PC-3 (cell line): ENCODE measurements around the gene TMEFF1. TPM values are rescaled to one million over a fixed set of nuclear protein-coding genes. Genes with fewer than 3 reads are reported as not detected.

ENCODE experiments used
- ATAC-seq: fragments of 200-7000 bp; cut with Tn5 transposase; 2 replicates; pipeline ENCODE4 v1.9.1; 2020; ENCODE audit warnings: mild to moderate bottlenecking, moderate library complexity
- BruUV-seq: library from RNA; stranded (reverse); fragments of 400-500 nt; replicated peaks from 2 replicates; lab custom pipeline; 2021; lab: Mats Ljungman, UMichigan
- CTCF ChIA-PET: fragments of 300-600 bp; sonication (Branson Sonifier 250); formaldehyde crosslinking; loops from one replicate; lab custom pipeline; 2022; ENCODE audit warnings: antibody characterized with exemption; lab: Charles Lee
- POLR2A ChIA-PET: fragments of 300-600 bp; sonication (Branson Sonifier 250); formaldehyde crosslinking; loops from one replicate; lab custom pipeline; 2022; ENCODE audit warnings: antibody characterized with exemption; ENCODE audit not compliant: unreplicated experiment; lab: Charles Lee
- DNase-seq: peaks from one replicate; pipeline ENCODE4 v3.0.0-alpha.2; 2015
- H2AFZ ChIP-seq: fragments of 300-600 bp; sonication (generic); 2 replicates; pipeline ENCODE4 v1.6.0; 2016; ENCODE audit warnings: antibody characterized with exemption, low read length
- H3F3A ChIP-seq: fragments of 300-600 bp; sonication (generic); one replicate; pipeline ENCODE4 v1.6.0; 2017; ENCODE audit warnings: antibody characterized with exemption, low read length, control low read depth, mild to moderate bottlenecking; ENCODE audit not compliant: unreplicated experiment
- H3K27ac ChIP-seq: fragments of 300-600 bp; sonication (generic); 2 replicates; pipeline ENCODE4 v1.5.1; 2016; ENCODE audit warnings: mild to moderate bottlenecking, low read length
- H3K27me3 ChIP-seq: fragments of 300-600 bp; sonication (generic); 2 replicates; pipeline ENCODE4 v1.6.1; 2016; ENCODE audit warnings: low read length, mixed read lengths
- H3K36me3 ChIP-seq: fragments of 300-600 bp; sonication (generic); 2 replicates; pipeline ENCODE4 v1.6.1; 2016; ENCODE audit warnings: low read depth, mixed run types, low read length, mixed read lengths
- H3K4me1 ChIP-seq: fragments of 300-600 bp; sonication (generic); 2 replicates; pipeline ENCODE4 v1.5.1; 2016; ENCODE audit warnings: low read length; ENCODE audit not compliant: insufficient read depth
- H3K4me2 ChIP-seq: fragments of 300-600 bp; sonication (generic); 2 replicates; pipeline ENCODE4 v1.6.0; 2016; ENCODE audit warnings: low read length
- H3K4me3 ChIP-seq: fragments of 300-600 bp; sonication (generic); 2 replicates; pipeline ENCODE4 v1.5.1; 2016; ENCODE audit warnings: mild to moderate bottlenecking, low read length, mixed read lengths
- H3K79me2 ChIP-seq: fragments of 300-600 bp; sonication (generic); 2 replicates; pipeline ENCODE4 v1.6.1; 2017; ENCODE audit warnings: low read length, mixed read lengths
- H3K9ac ChIP-seq: fragments of 300-600 bp; sonication (generic); 2 replicates; pipeline ENCODE4 v1.6.0; 2016; ENCODE audit warnings: mild to moderate bottlenecking, low read length
- H3K9me2 ChIP-seq: fragments of 300-600 bp; sonication (generic); replicated peaks from 2 replicates; pipeline ENCODE4 v1.6.1; 2016; ENCODE audit warnings: mixed run types, low read length, mixed read lengths
- H3K9me3 ChIP-seq: fragments of 300-600 bp; sonication (generic); 2 replicates; pipeline ENCODE4 v1.6.1; 2016; ENCODE audit warnings: low read length, mixed read lengths
- H4K20me1 ChIP-seq: fragments of 300-600 bp; sonication (generic); 2 replicates; pipeline ENCODE4 v1.6.1; 2016; ENCODE audit warnings: low read length, mixed read lengths
- CTCF ChIP-seq: fragments of 300-600 bp; sonication (generic); conservative IDR thresholded peaks from 2 replicates; pipeline ENCODE4 v1.5.1; 2017; ENCODE audit warnings: antibody characterized with exemption, low read depth, mild to moderate bottlenecking, low read length
- EZH2 ChIP-seq: fragments of 300-600 bp; sonication (generic); IDR thresholded peaks from one replicate; pipeline ENCODE4 v1.6.1; 2017; ENCODE audit warnings: antibody characterized with exemption, mild to moderate bottlenecking, low read length; ENCODE audit not compliant: unreplicated experiment
- EZH2phosphoT487 ChIP-seq: fragments of 300-600 bp; sonication (generic); IDR thresholded peaks from 2 replicates; pipeline ENCODE4 v1.6.1; 2018; ENCODE audit warnings: mild to moderate bottlenecking, antibody characterized with exemption, low read length, borderline replicate concordance
- intact Hi-C: fragments of 100-400 bp; cut with micrococcal nuclease; formaldehyde crosslinking; loops from 2 replicates; pipeline ENCODE4 v1.9.0; 2023
- total RNA-seq: library from RNA; depleted of rRNA; stranded (reverse); fragments of >200 nt; gene quantifications from 2 replicates; pipeline ENCODE4 v1.2.3, GENCODE V29; 2014

Gene TMEFF1
- total RNA-seq, 1 experiment from 2014 or later = not detected

GRCh38 chr9:100445161-100445902, 27.6 kb upstream of the TMEFF1 start:
- no peak overlapping the region for H3K4me3 ChIP-seq
- no peak overlapping the region for H3K27ac ChIP-seq
- no peaks in the 10 kb centered on the region for H3K9me3 ChIP-seq
- TF ChIP-seq EZH2 (no peak), EZH2phosphoT487 (no peak), CTCF (no peak)
- H3F3A ChIP-seq = no peaks in the 10 kb centered on the region
- no peaks in the 10 kb centered on the region for H4K20me1 ChIP-seq
- no peak for ATAC-seq
- H3K36me3 ChIP-seq = peaks cover 4% of the 10 kb centered on the region; the same call in 1 of the 2 replicates
- no peak overlapping the region for H2AFZ ChIP-seq
- BruUV-seq = no TSS peak
- peaks cover 14% of the 10 kb centered on the region for H3K79me2 ChIP-seq
- H3K27me3 ChIP-seq = no peaks in the 10 kb centered on the region
- CTCF ChIA-PET = no interaction called here
- H3K4me2 ChIP-seq = no peak overlapping the region
- no peaks in the 10 kb centered on the region for H3K9me2 ChIP-seq
- no peak for DNase-seq
- intact Hi-C loops = no loop called here
- no peak overlapping the region for H3K9ac ChIP-seq
- H3K4me1 ChIP-seq = no peaks in the 10 kb centered on the region
- POLR2A ChIA-PET = no interaction called here

GRCh38 chr9:100445903-100446549, 26.9 kb upstream of the TMEFF1 start:
- peaks cover 13% of the 10 kb centered on the region for H3K79me2 ChIP-seq

More at GRCh38 chr9:100445903-100446549, 26.9 kb upstream of the TMEFF1 start:
- CTCF ChIA-PET = no interaction called here
- BruUV-seq = no TSS peak
- TF ChIP-seq EZH2phosphoT487 (no peak), CTCF (no peak), EZH2 (no peak)
- DNase-seq (no peak), ATAC-seq (no peak)
- peaks cover 8% of the 10 kb centered on the region for H3K36me3 ChIP-seq
- H4K20me1 ChIP-seq = no peaks in the 10 kb centered on the region
- H3K4me3 ChIP-seq = no peak overlapping the region
- no peaks in the 10 kb centered on the region for H3F3A ChIP-seq
- no peak overlapping the region for H3K27ac ChIP-seq
- POLR2A ChIA-PET = no interaction called here
- intact Hi-C loops = no loop called here
- no peak overlapping the region for H3K4me2 ChIP-seq
- H3K27me3 ChIP-seq = no peaks in the 10 kb centered on the region
- H3K9me2 ChIP-seq = no peaks in the 10 kb centered on the region
- no peaks in the 10 kb centered on the region for H3K9me3 ChIP-seq
- H3K9ac ChIP-seq = no peak overlapping the region
- no peaks in the 10 kb centered on the region for H3K4me1 ChIP-seq
- no peak overlapping the region for H2AFZ ChIP-seq
